Measurements from ENCODE around the gene POLR2E.
A peak's percentile ranks its signal among the peaks of the same experiment; 100 is the strongest.

The POLR2E gene

DNA sequence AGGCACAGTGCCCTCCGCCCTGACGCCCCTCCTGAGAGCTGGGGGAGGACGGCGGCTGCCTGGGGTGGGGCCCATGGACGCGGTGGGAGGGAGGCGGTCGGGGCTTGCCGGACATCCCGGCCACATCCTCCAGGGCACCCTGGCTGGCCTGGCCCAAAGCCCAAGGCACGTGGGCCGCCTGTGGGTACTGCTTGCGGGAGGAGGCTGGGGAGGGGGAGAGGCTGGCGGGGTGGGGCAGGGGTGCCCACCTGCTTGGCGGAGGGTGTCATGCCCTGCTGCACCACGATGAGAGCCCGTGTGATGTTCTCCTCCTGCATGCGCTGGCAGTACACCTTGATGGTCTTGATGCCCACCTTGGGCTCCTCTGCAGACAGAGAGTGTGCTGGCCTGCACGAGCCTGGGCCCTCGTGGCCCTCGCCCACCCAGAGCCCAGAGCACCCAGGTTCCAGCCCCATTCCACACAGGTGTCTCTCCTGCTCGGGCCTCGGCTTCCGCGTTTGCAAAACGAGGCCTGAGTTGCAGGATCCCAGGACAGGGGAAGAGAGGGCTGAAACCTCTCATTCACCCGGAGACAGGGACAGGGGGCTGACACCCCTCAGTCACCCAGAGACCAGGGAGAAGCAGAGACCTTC lies 3.5 kb downstream of the POLR2E start:
- DNase-seq = no peak

DNA sequence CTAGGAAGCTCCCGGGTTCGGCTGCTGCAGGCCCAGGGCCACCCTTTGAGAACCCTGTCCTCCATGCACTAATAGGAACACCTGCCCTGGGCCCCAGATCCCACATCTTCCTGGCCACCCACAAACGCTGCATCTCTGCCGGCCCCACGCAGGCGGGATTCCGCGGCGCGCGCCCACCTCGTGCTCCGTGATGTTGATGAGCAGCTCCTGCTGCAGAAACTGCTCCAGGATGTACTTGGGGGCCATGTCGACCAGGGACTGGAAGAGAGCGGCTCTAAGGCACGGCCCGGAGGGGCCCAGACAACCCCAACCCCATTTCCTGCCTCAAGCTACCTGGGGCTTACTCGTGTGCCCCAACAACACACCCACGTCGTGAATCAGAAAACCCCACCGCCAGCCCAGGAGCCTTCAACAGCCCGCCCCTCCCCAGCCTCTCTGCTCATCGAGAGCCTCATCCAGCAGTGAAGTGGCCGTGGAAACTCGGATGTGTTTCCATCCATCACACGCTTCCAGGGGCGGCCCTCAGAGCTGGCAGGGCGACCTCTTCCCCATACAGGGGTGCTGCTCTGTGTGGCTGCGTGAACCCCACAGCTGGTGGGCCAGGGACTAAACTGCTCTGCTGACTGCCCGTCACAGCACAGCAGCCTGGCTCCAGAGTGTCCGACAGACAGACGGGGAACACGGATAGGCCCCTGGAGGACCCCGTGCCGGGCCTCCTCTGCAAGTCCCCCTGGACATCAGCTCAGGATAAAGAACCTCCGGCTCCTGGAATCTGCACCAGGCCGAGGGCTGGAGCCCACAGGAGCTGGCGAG lies 4.2 kb downstream of the POLR2E start:
- no peak for DNase-seq

DNA sequence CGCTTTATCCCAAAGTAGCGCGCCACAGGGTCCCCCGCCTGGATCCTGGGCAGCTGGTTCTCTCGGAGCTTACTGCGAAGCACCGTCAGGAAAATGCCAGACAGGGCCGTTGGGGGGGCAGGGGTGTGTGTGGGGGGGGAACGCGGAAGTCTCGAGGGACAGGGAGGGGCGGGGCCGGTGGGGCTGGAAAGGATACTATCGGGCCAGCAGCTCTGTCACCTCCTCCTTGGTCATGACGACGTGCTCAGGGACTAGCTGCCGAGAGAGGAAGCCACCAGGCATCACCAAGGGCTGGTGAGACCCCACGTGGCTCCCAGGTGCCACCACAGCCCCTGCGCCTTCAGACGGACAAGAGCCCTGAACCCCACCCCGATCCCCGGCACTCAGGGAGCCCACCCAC lies 5.3 kb downstream of the POLR2E start:
- DNase-seq = peak; percentile 69

DNA sequence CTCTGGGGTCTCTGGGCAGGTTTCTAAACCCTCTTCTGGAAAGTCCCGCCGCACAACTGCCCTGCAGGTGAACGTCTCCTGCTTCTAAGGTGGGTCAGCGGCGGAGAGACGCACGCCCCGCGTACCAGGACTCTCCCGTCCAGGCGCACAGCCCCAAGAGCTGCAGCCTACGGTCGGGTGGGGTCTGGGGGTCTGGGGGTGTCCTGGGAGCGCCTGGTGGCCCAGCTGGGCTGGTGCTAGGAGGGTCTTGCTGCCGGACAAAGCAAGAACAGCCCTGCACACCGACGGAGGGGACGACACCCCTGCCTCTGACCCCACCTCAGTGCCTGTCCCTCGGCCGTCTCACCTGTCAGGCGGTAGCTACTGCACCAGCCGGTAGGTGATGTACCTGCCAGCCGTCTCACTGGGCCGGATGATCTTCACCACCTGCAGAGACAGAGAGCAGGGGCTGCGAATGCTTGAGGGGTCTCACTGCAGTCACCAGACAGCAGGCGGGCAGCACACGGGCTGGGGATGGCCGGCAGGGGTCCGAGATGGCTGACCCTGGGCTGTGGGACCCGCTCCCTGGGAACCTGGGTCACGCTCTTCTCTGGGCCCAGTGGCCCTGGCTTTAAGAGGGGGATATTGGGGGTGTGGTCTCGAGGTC lies 5.9 kb downstream of the POLR2E start:
- no peak for DNase-seq

DNA sequence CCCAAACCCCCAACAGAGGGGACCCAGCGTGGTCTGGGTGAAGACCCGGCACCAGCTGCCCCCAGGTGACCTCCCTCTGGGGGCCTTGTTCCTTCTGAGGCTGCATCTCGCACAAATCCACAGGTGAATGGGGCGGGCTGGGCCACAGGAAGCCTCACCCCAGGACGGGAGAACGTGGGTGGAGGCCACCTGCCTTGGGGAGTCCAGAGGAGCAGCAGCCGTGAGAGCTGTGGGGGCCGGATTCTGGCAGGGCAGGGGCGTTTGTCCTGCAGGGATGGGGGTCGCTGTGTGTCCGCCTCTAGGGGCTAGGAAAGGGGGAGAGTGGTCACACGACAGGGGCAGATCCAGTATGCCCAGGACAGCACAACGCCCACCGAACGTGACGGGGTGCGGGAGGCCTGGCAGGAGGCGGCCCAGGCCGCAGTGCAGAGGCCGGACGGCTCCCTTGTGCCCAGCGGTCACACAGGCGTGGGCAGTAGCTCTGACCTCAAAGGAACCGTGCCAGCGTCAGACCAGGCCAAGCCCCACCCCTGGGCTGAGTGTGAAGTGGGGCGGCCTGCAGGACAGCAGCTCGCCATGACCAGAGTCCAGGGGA lies 6.7 kb downstream of the POLR2E start:
- DNase-seq = no peak

DNA sequence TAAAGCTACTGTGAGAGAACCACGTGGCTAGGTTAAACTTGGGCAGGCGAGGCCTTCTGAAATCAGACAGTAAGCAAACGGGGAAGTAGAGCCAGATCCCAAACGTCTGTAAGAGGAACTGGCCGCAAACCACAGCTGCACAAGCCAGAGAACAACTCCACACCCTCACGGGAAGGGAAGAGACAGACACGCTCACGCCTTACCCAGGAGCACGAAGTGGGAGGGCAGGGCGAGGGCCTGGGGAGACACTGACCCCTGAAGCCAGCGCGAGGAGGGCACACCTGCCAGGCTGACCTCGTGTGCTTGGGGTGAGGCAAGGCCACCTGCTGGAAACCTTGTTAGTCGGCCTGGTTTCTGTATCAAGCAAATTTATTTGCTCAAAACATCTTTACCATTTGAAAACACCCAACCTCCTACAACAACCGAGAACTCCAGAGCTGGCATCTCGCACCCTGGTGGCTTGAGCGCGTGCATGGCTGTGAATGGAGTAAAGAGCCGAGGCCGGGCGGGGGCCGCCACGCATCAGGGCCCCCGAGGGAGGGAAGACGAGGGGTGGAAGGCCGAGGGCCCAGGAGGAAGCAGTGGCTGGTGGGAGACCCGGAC lies 7.3 kb downstream of the POLR2E start:
- DNase-seq = peak; percentile 60

DNA sequence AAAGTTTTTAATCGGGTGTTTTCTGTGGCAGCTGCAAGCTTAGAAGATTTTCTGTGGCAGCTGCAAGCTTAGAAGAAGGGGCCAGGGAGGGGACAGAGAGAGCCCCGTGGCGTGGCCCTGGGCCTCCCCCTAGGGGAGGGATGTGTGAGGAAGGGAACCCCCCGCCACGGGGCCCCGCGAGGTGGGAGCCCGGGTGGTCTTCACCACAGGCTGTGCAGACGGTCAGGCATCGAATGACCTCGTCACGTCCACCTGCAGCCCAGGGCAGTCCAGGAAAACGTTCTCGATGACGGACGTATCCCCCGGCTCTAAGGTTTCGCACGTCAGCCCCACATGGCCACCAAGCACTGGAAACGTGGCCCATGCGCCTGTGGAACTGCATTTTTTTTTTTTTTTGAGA lies 8.6 kb downstream of the POLR2E start:
- DNase-seq = no peak

DNA sequence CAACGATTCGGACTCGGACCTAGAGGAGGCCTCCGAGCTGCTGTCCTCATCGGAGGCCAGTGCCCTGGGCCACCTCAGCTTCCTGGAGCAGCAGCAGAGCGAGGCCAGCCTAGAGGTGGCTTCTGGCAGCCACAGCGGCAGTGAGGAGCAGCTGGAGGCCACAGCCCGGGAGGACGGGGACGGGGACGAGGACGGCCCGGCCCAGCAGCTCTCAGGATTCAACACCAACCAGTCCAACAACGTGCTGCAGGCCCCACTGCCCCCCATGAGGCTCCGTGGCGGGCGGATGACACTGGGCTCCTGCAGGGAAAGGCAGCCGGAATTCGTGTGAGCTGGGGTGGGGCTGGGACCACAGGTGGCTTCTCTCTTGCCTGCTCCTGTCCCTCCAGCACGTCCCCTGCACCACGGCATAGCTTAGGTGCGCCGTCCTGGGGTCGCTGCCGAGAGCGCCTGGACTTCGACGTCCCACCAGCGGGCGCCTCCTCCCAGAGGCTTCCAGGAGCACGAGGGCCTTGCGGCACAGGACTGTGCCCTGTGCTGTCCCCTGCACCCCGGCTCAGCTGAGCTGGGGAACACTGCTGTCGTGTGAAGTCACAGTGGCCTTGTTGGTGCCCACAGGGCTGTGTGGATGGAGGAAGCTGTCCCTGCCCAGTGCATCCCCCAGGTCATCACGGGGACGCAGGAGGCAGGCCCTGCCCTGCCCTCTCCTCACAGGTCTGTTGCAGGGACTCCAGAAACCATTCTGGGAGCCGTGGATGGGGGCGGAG lies 9.3 kb downstream of the POLR2E start:
- no peak for DNase-seq

DNA sequence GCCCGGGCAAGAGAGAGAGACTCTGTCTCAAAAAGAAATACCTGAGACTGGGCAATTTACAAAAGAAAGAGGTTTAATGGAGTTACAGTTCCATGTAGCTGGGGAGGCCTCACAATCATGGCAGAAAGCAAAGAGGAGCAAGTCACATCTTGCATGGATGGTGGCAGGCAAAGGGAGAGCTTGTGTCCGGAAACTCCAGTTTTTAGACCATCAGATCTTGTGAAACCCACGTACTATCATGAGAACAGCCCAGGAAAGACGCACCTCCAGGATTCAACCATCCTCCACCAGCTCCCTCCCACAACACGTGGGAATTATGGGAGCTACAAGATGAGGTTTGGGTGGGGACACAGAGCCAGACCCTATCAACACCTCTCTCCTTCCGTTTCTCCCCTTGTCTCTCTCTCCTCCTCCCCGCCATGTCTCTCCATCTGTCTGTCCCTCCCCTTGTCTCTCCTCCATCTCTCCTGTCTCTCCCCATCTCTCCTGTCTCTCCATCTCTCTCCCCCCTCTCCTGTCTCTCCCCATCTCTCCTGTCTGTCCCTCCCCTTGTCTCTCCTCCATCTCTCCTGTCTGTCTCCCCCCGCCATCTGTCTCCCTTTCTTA lies 10.0 kb downstream of the POLR2E start:
- no peak for DNase-seq

DNA sequence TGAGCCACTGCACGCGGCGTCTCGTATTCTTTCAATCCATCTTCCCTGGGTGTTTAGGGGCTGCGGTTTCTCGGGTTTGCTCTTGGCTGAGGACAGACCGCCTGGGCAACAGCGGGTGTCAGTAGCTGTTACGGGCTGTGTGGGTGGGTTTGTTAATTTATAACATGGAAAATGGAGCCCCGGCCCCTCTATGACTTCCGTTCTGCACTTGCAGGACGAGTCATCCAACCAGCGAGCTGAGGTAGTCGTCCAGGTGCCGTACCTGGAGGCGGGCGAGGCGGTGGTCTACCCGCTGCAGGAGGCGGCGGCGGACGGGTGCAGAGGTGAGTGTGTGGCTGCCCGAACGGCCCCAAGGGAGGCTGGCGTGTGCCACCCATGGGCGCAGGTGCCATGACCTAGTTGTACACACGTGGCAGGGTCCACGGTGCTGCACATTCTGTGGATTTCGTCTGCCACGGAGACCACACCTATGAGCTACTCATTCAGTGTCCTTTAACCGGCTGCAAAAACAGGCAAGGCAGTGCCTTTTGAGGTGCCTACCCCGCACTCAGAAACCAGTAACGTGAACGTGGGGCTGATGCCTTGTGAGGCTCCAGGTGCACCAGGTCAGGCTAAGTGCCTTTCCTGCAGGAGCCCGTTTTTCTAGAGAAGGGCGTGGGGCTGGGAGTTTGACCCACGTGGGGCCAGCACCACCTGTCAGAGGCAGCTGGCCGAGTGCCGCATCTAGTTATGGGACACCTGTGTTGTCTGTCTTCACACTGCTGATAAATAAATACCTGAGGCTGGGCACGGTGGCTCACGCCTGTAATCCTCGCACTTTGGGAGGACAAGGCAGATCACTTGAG lies 10.9 kb downstream of the POLR2E start:
- no peak for DNase-seq

DNA sequence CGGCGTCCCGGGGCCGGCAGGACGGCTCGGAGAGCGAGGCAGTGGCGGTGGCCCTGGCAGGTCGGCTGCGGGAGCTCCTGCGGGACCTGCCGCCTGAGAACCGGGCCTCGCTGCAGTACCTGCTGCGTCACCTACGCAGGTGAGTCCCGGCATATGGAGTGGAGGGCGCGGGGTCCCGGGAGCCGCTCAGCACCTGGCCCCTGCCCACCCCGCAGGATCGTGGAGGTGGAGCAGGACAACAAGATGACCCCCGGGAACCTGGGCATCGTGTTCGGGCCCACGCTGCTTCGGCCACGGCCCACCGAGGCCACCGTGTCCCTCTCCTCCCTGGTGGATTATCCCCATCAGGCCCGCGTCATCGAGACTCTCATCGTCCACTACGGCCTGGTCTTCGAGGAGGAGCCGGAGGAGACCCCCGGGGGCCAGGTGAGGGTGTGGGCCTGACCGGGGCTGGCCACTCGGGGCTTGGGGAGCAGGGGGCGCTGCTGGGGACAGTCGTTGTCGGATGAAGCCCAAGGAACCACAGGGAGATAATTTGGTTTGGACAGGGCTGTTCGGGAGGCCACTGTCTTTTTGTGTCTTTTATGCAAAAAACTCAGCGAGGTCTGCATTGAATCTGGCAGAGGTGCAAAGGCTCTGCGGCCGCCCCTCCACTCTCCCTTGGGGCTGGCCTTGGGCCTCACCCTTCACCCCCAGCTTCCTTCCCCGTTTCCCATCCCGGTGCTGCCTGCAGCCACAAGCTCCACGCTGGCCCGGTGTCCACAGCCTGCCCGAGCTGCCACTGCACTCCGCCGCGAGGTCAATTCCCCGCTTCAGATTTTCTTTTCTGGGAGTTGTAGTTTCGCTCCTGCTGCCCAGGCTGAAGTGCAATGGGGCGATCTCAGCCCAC lies 12.0 kb downstream of the POLR2E start:
- DNase-seq = no peak

DNA sequence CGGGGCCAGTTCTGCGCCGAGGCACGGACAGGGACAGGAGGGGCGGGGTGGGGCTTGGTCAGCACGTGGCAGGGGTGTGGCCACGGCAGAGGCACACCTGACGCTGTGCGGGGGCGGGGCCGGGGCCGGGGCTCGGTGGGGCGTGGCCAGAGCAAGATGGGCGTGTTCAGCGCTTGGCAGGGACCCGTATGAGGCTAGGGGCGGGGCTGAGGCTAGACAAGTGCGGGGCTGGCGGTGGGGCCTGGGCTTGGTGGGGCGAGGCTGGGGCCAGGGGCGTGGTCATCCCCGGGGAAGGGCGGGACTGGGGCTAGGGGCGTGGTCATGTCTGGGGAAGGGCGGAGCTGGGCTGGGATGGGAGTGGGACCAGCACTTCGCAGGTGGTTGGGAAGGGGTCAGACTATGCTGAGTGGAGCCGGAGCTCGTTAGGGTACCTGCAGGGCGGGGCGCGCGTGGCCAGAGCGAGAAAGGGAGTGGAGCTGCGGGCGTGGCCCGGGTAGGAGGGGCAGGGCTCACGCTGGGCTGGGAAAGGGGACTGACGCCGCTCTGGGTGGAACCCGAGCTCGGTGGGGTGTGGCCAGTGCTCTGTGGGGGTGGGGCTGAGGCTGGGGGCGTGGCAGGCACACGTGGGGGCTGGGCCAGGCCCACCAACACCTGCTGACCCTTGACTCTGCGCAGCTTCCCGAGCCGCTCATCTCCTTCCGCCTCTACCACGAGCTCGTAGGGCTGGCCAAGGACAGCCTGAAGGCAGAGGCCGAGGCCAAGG lies 12.8 kb downstream of the POLR2E start:
- DNase-seq = peak; percentile 90

DNA sequence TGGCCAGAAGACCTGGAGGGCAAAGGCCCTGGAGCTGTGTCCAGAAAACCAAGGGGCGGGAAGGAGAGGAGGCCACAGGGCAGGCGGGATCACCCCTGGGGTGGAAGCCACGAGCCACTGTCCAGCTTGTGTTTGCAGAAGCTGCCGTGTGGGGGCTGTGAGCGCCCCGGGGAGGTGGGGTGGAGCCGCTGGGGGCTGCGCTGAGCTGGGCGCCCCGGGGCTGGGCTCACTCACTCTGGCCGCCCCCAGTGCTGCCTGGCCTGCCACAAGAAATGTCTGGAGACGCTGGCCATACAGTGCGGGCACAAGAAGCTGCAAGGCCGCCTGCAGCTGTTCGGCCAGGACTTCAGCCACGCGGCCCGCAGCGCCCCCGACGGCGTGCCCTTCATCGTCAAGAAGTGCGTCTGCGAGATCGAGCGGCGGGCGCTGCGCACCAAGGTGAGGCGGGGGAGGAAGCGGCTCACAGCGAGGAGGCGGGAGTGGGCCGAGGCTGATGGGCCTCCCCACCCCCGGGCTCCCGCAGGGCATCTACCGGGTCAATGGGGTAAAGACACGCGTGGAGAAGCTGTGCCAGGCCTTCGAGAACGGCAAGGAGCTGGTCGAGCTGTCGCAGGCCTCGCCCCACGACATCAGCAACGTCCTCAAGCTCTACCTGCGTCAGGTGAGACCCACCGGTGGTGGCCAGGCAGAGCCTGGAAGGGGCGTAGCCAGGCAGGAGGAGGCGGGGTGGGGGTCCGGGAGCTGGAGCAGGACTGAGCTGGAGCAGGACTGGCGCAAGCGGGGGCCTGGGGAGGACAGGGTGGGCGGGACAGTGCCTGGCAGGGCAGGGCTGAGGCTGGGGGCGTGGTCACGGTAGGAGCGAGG lies 13.6 kb downstream of the POLR2E start:
- no peak for DNase-seq

DNA sequence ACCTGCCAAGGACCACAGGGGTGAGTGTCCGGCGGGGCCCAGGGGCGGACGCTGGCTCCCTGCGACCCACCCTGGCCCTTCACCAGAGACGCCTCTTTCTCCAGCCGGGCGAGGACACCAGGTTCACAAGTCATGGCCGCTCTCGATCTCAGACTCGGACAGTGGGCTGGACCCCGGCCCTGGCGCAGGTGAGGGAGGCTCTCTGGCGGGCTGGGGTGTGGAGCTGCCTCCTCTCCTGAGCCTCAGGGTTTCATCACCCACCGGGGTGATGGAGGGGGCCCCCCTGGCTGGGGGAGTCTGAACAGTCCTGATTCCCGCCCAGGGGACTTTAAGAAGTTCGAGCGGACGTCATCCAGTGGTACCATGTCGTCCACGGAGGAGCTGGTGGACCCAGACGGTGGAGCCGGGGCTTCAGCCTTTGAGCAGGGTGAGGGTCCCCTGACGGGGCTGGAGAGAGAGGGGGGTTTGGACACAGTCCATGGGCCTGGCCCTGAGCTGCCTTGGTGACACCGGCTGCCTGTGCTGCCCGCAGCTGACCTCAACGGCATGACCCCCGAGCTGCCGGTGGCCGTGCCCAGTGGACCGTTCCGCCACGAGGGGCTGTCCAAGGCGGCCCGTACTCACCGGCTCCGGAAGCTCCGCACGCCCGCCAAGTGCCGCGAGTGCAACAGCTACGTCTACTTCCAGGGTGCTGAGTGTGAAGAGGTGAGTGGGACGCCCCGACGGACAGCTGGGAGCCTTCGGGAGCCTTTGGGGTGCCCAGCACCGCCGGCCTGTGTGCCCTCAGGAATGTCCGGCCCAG lies 14.6 kb downstream of the POLR2E start:
- no peak for DNase-seq

DNA sequence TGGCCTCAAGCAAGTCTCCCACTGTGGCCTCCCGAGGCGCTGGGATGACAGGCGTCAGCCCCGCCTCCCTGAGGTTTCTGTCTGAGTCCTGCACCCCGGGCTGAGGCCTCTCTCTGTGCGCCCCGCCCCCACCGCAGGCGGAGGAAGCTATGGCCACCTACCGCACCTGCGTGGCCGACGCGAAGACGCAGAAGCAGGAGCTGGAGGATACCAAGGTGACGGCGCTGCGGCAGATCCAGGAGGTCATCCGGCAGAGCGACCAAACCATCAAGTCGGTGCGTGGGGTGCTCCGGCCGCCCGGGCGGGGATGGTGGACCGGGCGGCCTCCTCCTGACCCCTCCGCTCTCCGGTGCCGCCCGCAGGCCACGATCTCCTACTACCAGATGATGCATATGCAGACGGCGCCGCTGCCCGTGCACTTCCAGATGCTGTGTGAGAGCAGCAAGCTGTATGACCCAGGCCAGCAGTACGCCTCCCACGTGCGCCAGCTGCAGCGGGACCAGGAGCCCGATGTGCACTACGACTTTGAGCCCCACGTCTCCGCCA lies 15.5 kb downstream of the POLR2E start:
- DNase-seq = peak; percentile 70

DNA sequence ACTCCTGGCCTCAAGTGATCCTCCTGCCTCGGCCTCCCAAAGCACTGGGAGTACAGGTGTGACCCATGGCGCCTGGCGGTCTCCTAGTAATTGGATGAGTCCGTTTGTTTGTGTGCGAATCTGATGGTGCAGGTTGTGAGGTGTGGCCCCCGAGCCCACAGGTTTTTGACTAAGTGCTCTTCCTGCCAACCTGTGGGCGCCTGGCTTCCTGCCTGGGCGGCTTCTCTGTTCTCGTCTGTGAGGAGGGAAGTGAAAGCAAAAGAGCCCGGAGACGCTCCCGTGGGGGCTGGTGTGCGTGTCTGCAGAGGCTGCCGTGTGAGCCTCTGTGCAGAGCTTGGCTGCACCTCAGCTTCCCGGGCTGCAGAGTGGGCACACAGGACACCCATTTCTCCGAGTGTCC lies 18.2 kb downstream of the POLR2E start:
- peak; percentile 95 for DNase-seq

DNA sequence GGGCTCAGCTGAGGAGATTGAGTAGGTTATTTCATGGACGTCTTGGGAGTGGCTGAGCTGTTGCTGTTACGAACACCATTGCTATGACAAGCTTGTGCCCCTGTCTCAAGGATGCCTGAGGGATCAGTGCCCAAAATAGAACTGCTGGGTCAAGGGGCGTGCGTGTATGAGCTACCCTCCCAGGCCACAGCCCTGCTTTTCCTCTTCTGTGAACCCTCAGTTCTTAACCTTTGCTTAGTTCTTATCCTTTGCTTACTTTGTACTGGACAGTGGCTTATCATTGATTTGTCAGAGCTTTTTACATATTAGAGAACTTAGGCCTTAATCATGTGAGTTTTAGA lies 19.2 kb downstream of the POLR2E start:
- DNase-seq = no peak
